ENCODE measurements around the gene IKBIP. TPM values are rescaled to one million over a fixed set of nuclear protein-coding genes. Genes with fewer than 3 reads are reported as not detected.
"Not testable (repeated sequence)": the region's sequence is repeated elsewhere in the genome, so short reads cannot be mapped to it uniquely, and the experiment has no call there.

The IKBIP gene
- total RNA-seq, 1 donor from 2014 or later, result 4.8 TPM

- intact Hi-C loops (cut with DNase I), result no loop called here
- ATAC-seq, result no peak
Observed at GRCh38 chr12:98581101-98581500, 63.5 kb downstream of the IKBIP start.

GRCh38 chr12:98580695-98581094 is 63.9 kb downstream of the IKBIP start:
- intact Hi-C loops (cut with DNase I), result no loop called here
- DNase-seq (ENCODE audit: missing footprints) (no peak), ATAC-seq (no peak)

More at GRCh38 chr12:98581101-98581500, 63.5 kb downstream of the IKBIP start:
- DNase-seq (ENCODE audit: missing footprints), result no peak

GRCh38 chr12:98579835-98580234 is 64.8 kb downstream of the IKBIP start:
- no peak for DNase-seq (ENCODE audit: missing footprints)
- intact Hi-C loops (cut with DNase I), result no loop called here
- ATAC-seq, result no peak

DNA sequence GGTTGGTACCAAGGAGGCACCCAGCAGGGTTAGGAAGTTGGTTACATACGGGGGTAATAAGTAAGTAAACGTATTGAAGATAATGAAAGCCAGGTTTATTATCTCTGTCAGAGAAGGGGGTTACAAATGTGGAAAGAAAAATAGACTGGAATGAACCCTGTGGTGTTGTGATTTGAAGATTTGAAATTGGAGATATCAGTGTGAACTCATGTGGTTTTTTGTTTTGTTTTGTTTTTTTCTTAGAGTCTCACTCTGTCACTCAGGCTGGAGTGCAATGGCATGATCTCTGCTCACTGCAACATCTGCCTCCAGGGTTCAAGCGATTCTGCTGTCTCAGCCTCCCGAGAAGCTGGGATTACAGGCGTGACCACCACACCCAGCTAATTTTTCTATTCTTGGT is 65.2 kb downstream of the IKBIP start:
- intact Hi-C loops (cut with DNase I), result no loop called here
- DNase-seq (ENCODE audit: missing footprints), result no peak
- no peak for ATAC-seq

DNA sequence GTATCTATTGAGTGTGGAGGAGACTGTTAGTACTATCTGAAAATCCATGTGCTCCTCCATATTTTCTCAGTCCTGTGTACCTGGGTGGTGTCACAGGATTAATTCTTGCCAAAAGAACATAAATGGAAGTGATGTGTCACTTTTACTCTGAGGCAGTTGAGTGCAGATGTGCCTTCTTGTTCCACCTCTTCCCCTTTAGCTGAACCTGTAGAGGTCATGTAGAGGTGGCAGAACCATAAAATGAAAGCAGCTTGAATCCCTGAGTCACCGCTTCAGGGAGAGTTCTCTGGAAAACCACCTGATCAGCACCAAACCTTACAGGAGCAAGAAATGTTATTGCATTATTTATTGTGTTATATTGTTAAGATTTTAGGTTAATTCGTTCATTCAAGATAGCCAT is 65.8 kb downstream of the IKBIP start:
- intact Hi-C loops (cut with DNase I), result no loop called here
- DNase-seq (ENCODE audit: missing footprints), result no peak
- ATAC-seq, result no peak

- ATAC-seq (no peak), DNase-seq (ENCODE audit: missing footprints) (no peak)
- intact Hi-C loops (cut with DNase I), result no loop called here
Observed at GRCh38 chr12:98578392-98578791, 66.2 kb downstream of the IKBIP start.

DNA sequence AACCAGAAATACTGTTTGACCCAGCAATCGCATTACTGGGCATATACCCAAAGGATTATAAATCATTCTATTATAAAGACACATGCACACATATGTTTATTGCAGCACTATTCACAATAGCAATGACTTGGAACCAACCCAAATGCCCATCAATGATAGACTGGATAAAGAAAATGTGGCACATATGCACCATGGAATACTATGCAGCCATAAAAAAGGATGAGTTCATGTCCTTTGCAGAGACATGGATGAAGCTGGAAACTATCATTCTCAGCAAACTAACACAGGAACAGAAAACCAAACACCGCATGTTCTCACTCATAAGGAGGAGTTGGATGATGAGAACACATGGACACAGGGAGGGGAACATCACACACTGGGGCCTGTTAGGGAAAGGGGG is 67.8 kb downstream of the IKBIP start:
- ATAC-seq; intact Hi-C loops (cut with DNase I); DNase-seq (ENCODE audit: missing footprints): not testable (repeated sequence)

GRCh38 chr12:98575013-98575412 is 69.6 kb downstream of the IKBIP start:
- ATAC-seq, result no peak

More at GRCh38 chr12:98575013-98575412, 69.6 kb downstream of the IKBIP start:
- DNase-seq (ENCODE audit: missing footprints), result no peak
- intact Hi-C loops (cut with DNase I), result no loop called here

Other genes starting within 250 kb of the IKBIP start
- 15.6 TPM for gene TMPO, start 129.2 kb downstream of the IKBIP start, total RNA-seq
- gene SLC25A3, start 51.1 kb downstream of the IKBIP start, total RNA-seq, result 1,790 TPM
- 4.0 TPM for gene APAF1, start 502 bp upstream of the IKBIP start, total RNA-seq